Measurements from ENCODE around the gene OSBPL7. TPM values are rescaled to one million over a fixed set of nuclear protein-coding genes. Genes with fewer than 3 reads are reported as not detected.

OSBPL7 gene
- total and polyA plus RNA-seq, 2 donors (not counting 3 experiments of a cell fraction or from before 2014, with no cell fraction given): 16.2 to 29.1 TPM

GRCh38 chr17:47816947-47817346 is 4.6 kb downstream of the OSBPL7 start:
- no peaks in the 10 kb centered on the region for H3K27me3 ChIP-seq (ENCODE audit: control insufficient read depth in 2 of 2, insufficient read depth in 2 of 2, low read length in 2 of 2)
- peaks cover 9% of the 10 kb centered on the region for H3K79me2 ChIP-seq (ENCODE audit: control insufficient read depth, insufficient read depth, low read length)
- no peak overlapping the region for H3K4me2 ChIP-seq (ENCODE audit: insufficient read depth, low read length)
- peaks cover 3 to 49% of the 10 kb centered on the region in 2 experiments for H3K36me3 ChIP-seq (ENCODE audit: control insufficient read depth in 2 of 2, extremely low read depth in 1 of 2, insufficient read depth in 2 of 2, low read length in 2 of 2)
- no peak for FAIRE-seq
- no peak overlapping the region for H2AFZ ChIP-seq (ENCODE audit: low read depth, low read length)
- CTCF ChIA-PET: no interaction called here
- H4K20me1 ChIP-seq (replicated peaks; ENCODE audit: control insufficient read depth, extremely low read depth, insufficient read depth, low read length): no peaks in the 10 kb centered on the region
- TF ChIP-seq MYC (IDR thresholded peaks at IDR 0.05; ENCODE audit: low read depth, low read length): no peak
- TF ChIP-seq POLR2AphosphoS5 (IDR thresholded peaks at IDR 0.05; ENCODE audit: insufficient read depth, low read depth, low read length): no peak
- no peaks in the 10 kb centered on the region for H3K9me3 ChIP-seq (replicated peaks; ENCODE audit: control insufficient read depth, insufficient read depth, low read length)
- dilution Hi-C loops (cut with MboI; ENCODE audit: extremely low pct_ligation_motif_present, low sequenced_read_pairs): no loop called here
- intact Hi-C loops (cut with micrococcal nuclease): no loop called here
- peaks cover 12% of the 10 kb centered on the region for H3K4me1 ChIP-seq (ENCODE audit: control insufficient read depth, extremely low read depth, insufficient read depth, low read length)
- no TSS peak for BruUV-seq (replicated peaks)
- no peaks in the 10 kb centered on the region for H3K9me1 ChIP-seq (replicated peaks; ENCODE audit: control insufficient read depth, extremely low read depth, insufficient read depth, low read length)
- POLR2A ChIA-PET: no interaction called here
- no peak overlapping the region for H3K9ac ChIP-seq (replicated peaks; ENCODE audit: extremely low read depth, insufficient read depth, low read length)
- no peak for DNase-seq (ENCODE audit: low read depth, low spot score)
- H3K4me3 ChIP-seq (replicated peaks in 1 of 3; ENCODE audit: insufficient read depth in 1 of 3, low read depth in 1 of 3, low read length in 3 of 3): no peak overlapping the region
- no peak overlapping the region for H3K27ac ChIP-seq (ENCODE audit: insufficient read depth, low read depth, low read length)

- H3K27ac ChIP-seq (ENCODE audit: insufficient read depth, low read depth, low read length): no peak overlapping the region
- H4K20me1 ChIP-seq (replicated peaks; ENCODE audit: control insufficient read depth, extremely low read depth, insufficient read depth, low read length): no peaks in the 10 kb centered on the region
- no peak overlapping the region for H3K4me3 ChIP-seq (replicated peaks in 1 of 3; ENCODE audit: insufficient read depth in 1 of 3, low read depth in 1 of 3, low read length in 3 of 3)
- CTCF ChIA-PET: no interaction called here
- no TSS peak for BruUV-seq (replicated peaks)
- TF ChIP-seq POLR2AphosphoS5 (IDR thresholded peaks at IDR 0.05; ENCODE audit: insufficient read depth, low read depth, low read length) (no peak), MAX (IDR thresholded peaks at IDR 0.05; ENCODE audit: insufficient read depth, insufficient read length) (no peak), GATA2 (IDR thresholded peaks at IDR 0.05; ENCODE audit: insufficient read depth, insufficient read length, low read depth, low read length) (no peak), POLR2A (IDR thresholded peaks at IDR 0.05; ENCODE audit: low read depth, low read length) (no peak), FOS (IDR thresholded peaks at IDR 0.05; ENCODE audit: borderline replicate concordance, insufficient read depth, low read length) (no peak), MYC (IDR thresholded peaks at IDR 0.05; ENCODE audit: low read depth, low read length) (no peak), EZH2 (IDR thresholded peaks at IDR 0.05; ENCODE audit: borderline replicate concordance, low read depth, low read length, severe bottlenecking) (no peak), JUN (IDR thresholded peaks at IDR 0.05; ENCODE audit: borderline replicate concordance, insufficient read depth, insufficient read length, low read depth) (no peak)
- TF ChIP-seq, protein P1, sequence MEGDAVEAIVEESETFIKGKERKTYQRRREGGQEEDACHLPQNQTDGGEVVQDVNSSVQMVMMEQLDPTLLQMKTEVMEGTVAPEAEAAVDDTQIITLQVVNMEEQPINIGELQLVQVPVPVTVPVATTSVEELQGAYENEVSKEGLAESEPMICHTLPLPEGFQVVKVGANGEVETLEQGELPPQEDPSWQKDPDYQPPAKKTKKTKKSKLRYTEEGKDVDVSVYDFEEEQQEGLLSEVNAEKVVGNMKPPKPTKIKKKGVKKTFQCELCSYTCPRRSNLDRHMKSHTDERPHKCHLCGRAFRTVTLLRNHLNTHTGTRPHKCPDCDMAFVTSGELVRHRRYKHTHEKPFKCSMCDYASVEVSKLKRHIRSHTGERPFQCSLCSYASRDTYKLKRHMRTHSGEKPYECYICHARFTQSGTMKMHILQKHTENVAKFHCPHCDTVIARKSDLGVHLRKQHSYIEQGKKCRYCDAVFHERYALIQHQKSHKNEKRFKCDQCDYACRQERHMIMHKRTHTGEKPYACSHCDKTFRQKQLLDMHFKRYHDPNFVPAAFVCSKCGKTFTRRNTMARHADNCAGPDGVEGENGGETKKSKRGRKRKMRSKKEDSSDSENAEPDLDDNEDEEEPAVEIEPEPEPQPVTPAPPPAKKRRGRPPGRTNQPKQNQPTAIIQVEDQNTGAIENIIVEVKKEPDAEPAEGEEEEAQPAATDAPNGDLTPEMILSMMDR (IDR thresholded peaks at IDR 0.05; ENCODE audit: extremely low read depth in 1 of 2, insufficient read depth in 1 of 2, low read depth in 1 of 2, low read length in 2 of 2): no peak
- DNase-seq (ENCODE audit: low read depth, low spot score) (no peak), FAIRE-seq (no peak)
- no peak overlapping the region for H3K4me2 ChIP-seq (ENCODE audit: insufficient read depth, low read length)
- H3K79me2 ChIP-seq (ENCODE audit: control insufficient read depth, insufficient read depth, low read length): peaks cover 8% of the 10 kb centered on the region
- H3K9me1 ChIP-seq (replicated peaks; ENCODE audit: control insufficient read depth, extremely low read depth, insufficient read depth, low read length): no peaks in the 10 kb centered on the region
- no peak overlapping the region for H3K9ac ChIP-seq (replicated peaks; ENCODE audit: extremely low read depth, insufficient read depth, low read length)
- peaks cover 11% of the 10 kb centered on the region for H3K4me1 ChIP-seq (ENCODE audit: control insufficient read depth, extremely low read depth, insufficient read depth, low read length)
- dilution Hi-C loops (cut with MboI; ENCODE audit: extremely low pct_ligation_motif_present, low sequenced_read_pairs) (no loop called here), intact Hi-C loops (cut with micrococcal nuclease) (no loop called here)
- no peak overlapping the region for H2AFZ ChIP-seq (ENCODE audit: low read depth, low read length)
- no peaks in the 10 kb centered on the region for H3K9me3 ChIP-seq (replicated peaks; ENCODE audit: control insufficient read depth, insufficient read depth, low read length)
- H3K36me3 ChIP-seq (ENCODE audit: control insufficient read depth in 2 of 2, extremely low read depth in 1 of 2, insufficient read depth in 2 of 2, low read length in 2 of 2): peaks cover 3 to 52% of the 10 kb centered on the region in 2 experiments
- POLR2A ChIA-PET: no interaction called here
- H3K27me3 ChIP-seq (ENCODE audit: control insufficient read depth in 2 of 2, insufficient read depth in 2 of 2, low read length in 2 of 2): no peaks in the 10 kb centered on the region
Measured at GRCh38 chr17:47816111-47816735, 5.4 kb downstream of the OSBPL7 start.
